AG10803 (cell line): ENCODE data around the gene THOC7.

ENCODE experiments used
- DNase-seq: peaks from one replicate; pipeline ENCODE4 v3.0.0; 2010; ENCODE audit warnings: low read depth
- H3K4me3 ChIP-seq: 2 replicates; pipeline ENCODE4 v1.5.1; 2011; ENCODE audit warnings: mild to moderate bottlenecking, low read length, control low read depth
- CTCF ChIP-seq: conservative IDR thresholded peaks from 2 replicates; pipeline ENCODE4 v1.5.1; 2011; ENCODE audit warnings: mild to moderate bottlenecking, low read length, control low read depth, inconsistent platforms

THOC7 gene

GRCh38 chr3:63870615-63871005, 7.0 kb upstream of the THOC7 start:
- H3K4me3 ChIP-seq, result no peak overlapping the region
- DNase-seq, result no peak
- TF ChIP-seq CTCF, result no peak

- no peak for TF ChIP-seq CTCF
- no peak overlapping the region for H3K4me3 ChIP-seq
- no peak for DNase-seq
Measured at GRCh38 chr3:63869940-63870614, 6.5 kb upstream of the THOC7 start.

- no peak overlapping the region for H3K4me3 ChIP-seq
- no peak for TF ChIP-seq CTCF
- no peak for DNase-seq
Measured at GRCh38 chr3:63867225-63867624, 3.6 kb upstream of the THOC7 start.

- H3K4me3 ChIP-seq, result peak overlapping the region; percentile 82
- DNase-seq, result no peak
- TF ChIP-seq CTCF, result no peak
Measured at GRCh38 chr3:63864965-63865327, 1.3 kb upstream of the THOC7 start.

- no peak for DNase-seq
- H3K4me3 ChIP-seq, result peak overlapping the region; percentile 82
- TF ChIP-seq CTCF, result no peak
Measured at GRCh38 chr3:63864008-63864964, 681 bp upstream of the THOC7 start.

- no peak for DNase-seq
- peak overlapping the region; percentile 82 for H3K4me3 ChIP-seq
- no peak for TF ChIP-seq CTCF
Measured at GRCh38 chr3:63862804-63863149, 828 bp downstream of the THOC7 start.

GRCh38 chr3:63861306-63861705, 2.3 kb downstream of the THOC7 start:
- no peak for DNase-seq
- no peak overlapping the region for H3K4me3 ChIP-seq
- no peak for TF ChIP-seq CTCF
